Tibial nerve (tissue), 4 donors: ENCODE data around the gene TRMT44. TPM values are rescaled to one million over a fixed set of nuclear protein-coding genes. Genes with fewer than 3 reads are reported as not detected.

Experiments
- DNase-seq, 2 donors: peaks; one replicate each; pipeline ENCODE4 v3.0.0-alpha.2; 2019; ENCODE audit warnings: low spot score in 2 of 2
- H3K27ac ChIP-seq, 4 donors: fragments of 200-600 bp; sonication (generic) in 3 of 4; one replicate each; pipeline ENCODE4 v1.5.1; 2017 to 2019; ENCODE audit warnings: mild to moderate bottlenecking in 1 of 4
- H3K27me3 ChIP-seq, 2 donors: fragments of 200-600 bp; sonication (generic) in 1 of 2; one replicate each; pipeline versions ENCODE4 v1.5.1 to v1.6.0; 2017 to 2019
- H3K36me3 ChIP-seq, 3 donors: fragments of 200-600 bp; sonication (generic); one replicate each; pipeline ENCODE4 v1.5.1; 2018 to 2019
- H3K4me1 ChIP-seq, 4 donors: fragments of 200-600 bp; sonication (generic) in 3 of 4; one replicate each; pipeline ENCODE4 v1.5.1; 2017 to 2019
- H3K4me3 ChIP-seq, 4 donors: fragments of 200-600 bp; sonication (generic) in 3 of 4; one replicate each; pipeline ENCODE4 v1.5.1; 2017 to 2019; ENCODE audit warnings: mild to moderate bottlenecking in 1 of 4, moderate library complexity in 1 of 4
- H3K9me3 ChIP-seq, 4 donors: fragments of 200-600 bp; sonication (generic) in 3 of 4; one replicate each; pipeline ENCODE4 v1.5.1; 2017 to 2019
- EP300 ChIP-seq, 2 donors: sonication (generic); formaldehyde crosslinking; IDR thresholded peaks; one replicate each; pipeline ENCODE4 v1.6.1; 2017; ENCODE audit warnings: antibody characterized with exemption in 2 of 2, mild to moderate bottlenecking in 1 of 2
- POLR2A ChIP-seq, 2 donors: fragments of 450-650 bp; IDR thresholded peaks; one replicate each; pipeline ENCODE4 v1.6.1; 2017; ENCODE audit warnings: antibody characterized with exemption in 2 of 2, mild to moderate bottlenecking in 2 of 2, moderate library complexity in 2 of 2
- WGBS, 2 donors: methylation state at CpG; one replicate each; pipeline ENCODE4 v1.1.5; 2018; 5-methylcytosine and 5-hydroxymethylcytosine counted together
- total RNA-seq, 4 donors: library from RNA; depleted of rRNA; stranded (reverse); fragments of >200 nt; gene quantifications; one replicate each; pipeline ENCODE4 v1.1.0, GENCODE V29; 2016
- TF ChIP-seq, protein P1 (sequence below), 5 experiments: fragments of 200-600 bp in 3 of 5; fragments of 450-650 bp in 2 of 5; sonication (generic) in 3 of 5; IDR thresholded peaks; one replicate each; pipeline ENCODE4 v1.5.1; 2016 to 2019; ENCODE audit warnings: antibody characterized with exemption in 5 of 5, mild to moderate bottlenecking in 3 of 5, moderate library complexity in 2 of 5

TRMT44 gene
- total RNA-seq, 4 donors from 2014 or later: 24.5 to 71.4 (median 52.9) TPM

DNA sequence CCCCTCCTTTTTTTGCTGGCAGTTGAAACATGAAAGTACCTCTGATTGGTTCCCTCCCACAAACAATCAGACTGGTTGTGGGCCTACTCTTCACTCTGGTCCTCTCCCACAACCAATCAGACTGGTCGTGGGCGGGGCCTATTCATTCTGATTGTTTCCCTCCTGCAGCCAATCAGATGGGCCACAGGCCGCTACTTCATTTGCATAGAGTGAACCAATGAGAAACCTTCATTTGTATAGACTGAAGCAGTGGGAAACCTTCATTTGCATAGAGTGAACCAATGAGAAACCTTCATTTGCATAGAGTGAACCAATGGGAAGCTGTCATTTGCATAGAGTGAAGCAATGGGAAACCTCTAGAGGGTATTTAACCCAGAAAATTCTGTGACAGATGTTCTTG, 55.2 kb downstream of the TRMT44 start:
- peaks cover 0 to 8% (median 0%) of the 10 kb centered on the region in 4 donors for H3K9me3 ChIP-seq
- peaks cover 0 to 9% (median 0%) of the 10 kb centered on the region in 3 donors for H3K36me3 ChIP-seq
- no peak overlapping the region for H3K4me3 ChIP-seq
- WGBS, 2 donors: 98% methylated on average over 3 of the region's 3 CpGs
- no peak overlapping the region for H3K27ac ChIP-seq
- H3K27me3 ChIP-seq: no peaks in the 10 kb centered on the region
- TF ChIP-seq, protein P1, sequence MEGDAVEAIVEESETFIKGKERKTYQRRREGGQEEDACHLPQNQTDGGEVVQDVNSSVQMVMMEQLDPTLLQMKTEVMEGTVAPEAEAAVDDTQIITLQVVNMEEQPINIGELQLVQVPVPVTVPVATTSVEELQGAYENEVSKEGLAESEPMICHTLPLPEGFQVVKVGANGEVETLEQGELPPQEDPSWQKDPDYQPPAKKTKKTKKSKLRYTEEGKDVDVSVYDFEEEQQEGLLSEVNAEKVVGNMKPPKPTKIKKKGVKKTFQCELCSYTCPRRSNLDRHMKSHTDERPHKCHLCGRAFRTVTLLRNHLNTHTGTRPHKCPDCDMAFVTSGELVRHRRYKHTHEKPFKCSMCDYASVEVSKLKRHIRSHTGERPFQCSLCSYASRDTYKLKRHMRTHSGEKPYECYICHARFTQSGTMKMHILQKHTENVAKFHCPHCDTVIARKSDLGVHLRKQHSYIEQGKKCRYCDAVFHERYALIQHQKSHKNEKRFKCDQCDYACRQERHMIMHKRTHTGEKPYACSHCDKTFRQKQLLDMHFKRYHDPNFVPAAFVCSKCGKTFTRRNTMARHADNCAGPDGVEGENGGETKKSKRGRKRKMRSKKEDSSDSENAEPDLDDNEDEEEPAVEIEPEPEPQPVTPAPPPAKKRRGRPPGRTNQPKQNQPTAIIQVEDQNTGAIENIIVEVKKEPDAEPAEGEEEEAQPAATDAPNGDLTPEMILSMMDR (IDR thresholded peaks at IDR 0.05): no peak
- TF ChIP-seq EP300 (IDR thresholded peaks at IDR 0.05): no peak
- TF ChIP-seq POLR2A (IDR thresholded peaks at IDR 0.05): no peak
- no peak for DNase-seq
- H3K4me1 ChIP-seq: no peaks in the 10 kb centered on the region

DNA sequence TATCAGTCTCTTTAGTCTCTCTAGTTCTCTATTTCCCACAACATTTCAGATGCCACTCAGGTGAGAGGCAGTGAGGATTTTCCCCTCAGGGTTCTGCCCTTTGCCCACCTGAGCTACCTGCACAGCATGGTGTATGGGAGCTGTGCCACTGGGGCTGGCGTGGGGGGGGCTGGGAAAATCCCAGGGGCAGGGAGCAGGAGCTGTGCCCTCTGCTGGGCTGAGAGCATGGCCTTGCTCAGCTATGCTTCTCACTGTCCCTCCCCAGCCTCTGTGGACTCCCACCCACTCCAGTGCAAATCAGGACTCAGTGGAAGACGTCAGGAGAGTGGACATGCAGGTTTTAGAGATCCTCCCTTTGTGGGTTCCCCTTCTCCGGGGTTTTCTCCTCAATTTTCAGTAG, 57.2 kb downstream of the TRMT44 start:
- Histone ChIP-seq H3K27me3 (no peaks in the 10 kb centered on the region), H3K36me3 (peaks cover 0 to 9% (median 0%) of the 10 kb centered on the region in 3 donors), H3K27ac (no peak overlapping the region), H3K4me3 (no peak overlapping the region), H3K4me1 (peaks cover 0 to 9% (median 0%) of the 10 kb centered on the region in 4 donors), H3K9me3 (peaks cover 0 to 8% (median 0%) of the 10 kb centered on the region in 4 donors)
- no peak for TF ChIP-seq POLR2A (IDR thresholded peaks at IDR 0.05)
- no peak for TF ChIP-seq EP300 (IDR thresholded peaks at IDR 0.05)
- TF ChIP-seq, protein P1 (IDR thresholded peaks at IDR 0.05): no peak
- no peak for DNase-seq
- WGBS, 2 donors: 82 to 93% methylated on average over 3 of the region's 3 CpGs

DNA sequence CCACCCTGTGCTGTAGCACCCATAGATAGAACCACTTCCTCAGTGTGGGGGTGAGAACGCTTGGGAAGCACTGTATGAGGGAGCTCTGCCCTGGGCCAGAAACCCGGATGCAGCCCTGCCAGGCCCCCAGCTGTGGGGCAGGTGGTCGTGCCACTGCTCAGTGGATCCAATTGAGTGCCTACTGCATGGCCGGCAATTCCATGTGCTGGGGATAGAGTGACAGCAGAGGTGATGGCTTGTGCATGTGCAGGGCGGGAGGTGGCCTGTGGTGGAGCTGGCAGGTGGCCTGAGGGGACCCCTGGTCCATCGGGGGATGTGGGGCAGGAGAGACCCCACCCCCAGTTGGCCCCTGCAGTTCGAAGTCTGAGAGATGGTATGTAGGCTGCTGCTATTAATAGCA, 60.4 kb downstream of the TRMT44 start:
- 73 to 83% methylated on average over 6 to 7 of the region's 7 CpGs for WGBS, 2 donors
- Histone ChIP-seq H3K27me3 (no peaks in the 10 kb centered on the region), H3K9me3 (peaks cover 0 to 8% (median 0%) of the 10 kb centered on the region in 4 donors), H3K4me1 (peaks cover 0 to 40% (median 2%) of the 10 kb centered on the region in 4 donors), H3K4me3 (no peak overlapping the region), H3K36me3 (peaks cover 0 to 9% (median 0%) of the 10 kb centered on the region in 3 donors), H3K27ac (no peak overlapping the region)
- TF ChIP-seq POLR2A (IDR thresholded peaks at IDR 0.05) (no peak), EP300 (IDR thresholded peaks at IDR 0.05) (no peak)
- TF ChIP-seq, protein P1 (IDR thresholded peaks at IDR 0.05): no peak
- no peak for DNase-seq

DNA sequence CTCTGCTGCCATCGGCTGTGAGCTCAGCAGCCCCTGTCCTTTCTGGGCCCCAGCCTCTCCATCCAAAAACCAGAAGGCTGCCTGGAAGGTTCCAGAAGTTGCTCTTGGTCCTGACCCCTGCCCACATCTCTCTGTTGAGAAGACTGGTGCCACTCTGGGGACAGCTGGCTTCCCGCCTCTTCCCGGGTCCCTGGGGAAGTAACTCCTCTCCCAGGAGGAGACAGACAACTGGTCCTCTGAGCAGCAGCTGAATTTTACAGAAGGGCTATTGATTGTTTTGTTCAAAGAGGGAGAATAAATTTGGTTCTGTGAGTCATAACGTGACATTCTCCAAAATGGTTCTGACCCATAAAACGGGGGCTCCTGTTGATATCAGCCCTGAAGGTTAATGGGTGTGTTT, 61.2 kb downstream of the TRMT44 start:
- no peak for DNase-seq
- 48 to 60% methylated on average over 5 of the region's 5 CpGs for WGBS, 2 donors
- H3K9me3 ChIP-seq: peaks cover 0 to 8% (median 0%) of the 10 kb centered on the region in 4 donors
- H3K27me3 ChIP-seq: no peaks in the 10 kb centered on the region
- H3K4me3 ChIP-seq: no peak overlapping the region
- H3K27ac ChIP-seq: no peak overlapping the region
- H3K4me1 ChIP-seq: peaks cover 0 to 48% (median 6%) of the 10 kb centered on the region in 4 donors
- TF ChIP-seq, protein P1 (IDR thresholded peaks at IDR 0.05): no peak
- no peak for TF ChIP-seq EP300 (IDR thresholded peaks at IDR 0.05)
- no peak for TF ChIP-seq POLR2A (IDR thresholded peaks at IDR 0.05)
- H3K36me3 ChIP-seq: peaks cover 0 to 9% (median 0%) of the 10 kb centered on the region in 3 donors

DNA sequence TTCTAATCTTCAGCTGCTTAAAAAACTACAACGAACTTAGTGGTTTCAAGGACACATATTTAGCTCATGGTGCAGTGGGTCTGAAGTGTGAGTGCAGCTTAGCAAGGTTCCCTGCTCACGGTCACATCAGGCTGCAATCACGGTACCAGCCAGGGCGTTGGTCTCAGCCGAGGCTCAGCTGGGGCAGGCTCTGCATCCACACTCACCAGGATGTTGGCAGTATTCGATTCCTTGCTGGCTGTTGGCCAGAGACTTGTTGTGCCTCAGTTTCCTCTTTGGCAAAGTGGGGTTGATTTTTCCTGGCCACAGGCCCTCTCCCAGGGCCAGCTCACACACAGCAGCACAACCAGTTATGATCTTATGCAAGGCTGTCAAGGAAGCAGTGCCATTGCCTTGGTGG, 61.8 kb downstream of the TRMT44 start:
- Histone ChIP-seq H3K4me1 (peaks cover 0 to 54% (median 12%) of the 10 kb centered on the region in 4 donors), H3K9me3 (peaks cover 0 to 6% (median 0%) of the 10 kb centered on the region in 4 donors), H3K4me3 (no peak overlapping the region), H3K36me3 (peaks cover 0 to 7% (median 0%) of the 10 kb centered on the region in 3 donors), H3K27me3 (no peaks in the 10 kb centered on the region), H3K27ac (no peak overlapping the region)
- TF ChIP-seq POLR2A (IDR thresholded peaks at IDR 0.05) (no peak), EP300 (IDR thresholded peaks at IDR 0.05) (no peak)
- TF ChIP-seq, protein P1 (IDR thresholded peaks at IDR 0.05): no peak
- no peak for DNase-seq
- 94 to 98% methylated on average over 6 of the region's 6 CpGs for WGBS, 2 donors
